Stimulated activated naive CD4-positive, alpha-beta T cell (primary cell): ENCODE results near the gene FNDC10.
"Not testable (repeated sequence)": the region's sequence is repeated elsewhere in the genome, so short reads cannot be mapped to it uniquely, and the experiment has no call there.

Experiments
- DNase-seq, 6 experiments: peaks; one replicate each; lab custom pipeline; 2025; lab: John Stamatoyannopoulos, UW

The FNDC10 gene

GRCh38 chr1:1599030-1599934, 653 bp downstream of the FNDC10 start:
- peak in 3 of 6 experiments; percentile 10 to 49 (median 44) for DNase-seq

GRCh38 chr1:1598720-1599029, 1.3 kb downstream of the FNDC10 start:
- no peak for DNase-seq

GRCh38 chr1:1598051-1598719, 1.8 kb downstream of the FNDC10 start:
- no peak for DNase-seq

- no peak for DNase-seq
Measured at GRCh38 chr1:1597275-1597930, 2.5 kb downstream of the FNDC10 start.

GRCh38 chr1:1596493-1597274, 3.3 kb downstream of the FNDC10 start:
- DNase-seq: no peak

- DNase-seq: not testable (repeated sequence)
Measured at GRCh38 chr1:1595341-1595740, 4.6 kb downstream of the FNDC10 start.

GRCh38 chr1:1594602-1595260, 5.2 kb downstream of the FNDC10 start:
- DNase-seq: no peak

- DNase-seq: no peak
Measured at GRCh38 chr1:1593834-1594601, 5.9 kb downstream of the FNDC10 start.

GRCh38 chr1:1591452-1591851, 8.5 kb downstream of the FNDC10 start:
- DNase-seq: no peak

- DNase-seq: no peak
Measured at GRCh38 chr1:1583347-1584010, 16.5 kb downstream of the FNDC10 start.

- DNase-seq: no peak
Measured at GRCh38 chr1:1582585-1583346, 17.2 kb downstream of the FNDC10 start.

GRCh38 chr1:1578371-1578940, 21.5 kb downstream of the FNDC10 start:
- DNase-seq: no peak

GRCh38 chr1:1577367-1578011, 22.4 kb downstream of the FNDC10 start:
- DNase-seq: no peak

- peak; percentile 88 to 97 (median 90) for DNase-seq
Measured at GRCh38 chr1:1574721-1575537, 25.0 kb downstream of the FNDC10 start, which contains the start of gene SSU72. Gene SSU72 (minus strand): TSS chr1:1574863. CDS start chr1:1574557, 306 bp downstream.

- DNase-seq: peak; percentile 68 to 97 (median 86)
Measured at GRCh38 chr1:1573843-1574720, 25.9 kb downstream of the FNDC10 start.

- DNase-seq: no peak
Measured at GRCh38 chr1:1569341-1569740, 30.6 kb downstream of the FNDC10 start.

GRCh38 chr1:1567891-1568291, 32.0 kb downstream of the FNDC10 start:
- DNase-seq: no peak
